IMR-90 (cell line): ENCODE data around the gene VWA8. TPM values are rescaled to one million over a fixed set of nuclear protein-coding genes. Genes with fewer than 3 reads are reported as not detected.

Experiments
- ATAC-seq: fragments of 200-7000 bp; cut with Tn5 transposase; 2 replicates; pipeline ENCODE4 v1.9.1; 2020; ENCODE audit warnings: low read depth, mild to moderate bottlenecking, moderate library complexity
- BruUV-seq: library from RNA; stranded (reverse); fragments of 400-500 nt; replicated peaks from 2 replicates; lab custom pipeline; 2021; lab: Mats Ljungman, UMichigan
- CTCF ChIA-PET: fragments of 300-600 bp; formaldehyde crosslinking; extraction: SDS; loops from one replicate; lab custom pipeline; 2021; ENCODE audit warnings: antibody characterized with exemption; lab: Yijun Ruan, JAX
- POLR2A ChIA-PET: fragments of 300-600 bp; sonication (Branson Sonifier 250); formaldehyde crosslinking; loops from one replicate; lab custom pipeline; 2022; ENCODE audit warnings: antibody characterized with exemption; ENCODE audit not compliant: unreplicated experiment; lab: Charles Lee
- DNase-seq: peaks from one replicate; pipeline ENCODE4 v3.0.0; 2013
- H2AFZ ChIP-seq: replicated peaks from 2 replicates; pipeline ENCODE3; 2013; ENCODE audit warnings: low read length, mild to moderate bottlenecking; ENCODE audit not compliant: poor library complexity
- H2AK5ac ChIP-seq: 2 replicates; pipeline ENCODE4 v1.6.1; 2013; ENCODE audit warnings: low read depth, low read length, inconsistent platforms
- H2AK9ac ChIP-seq: replicated peaks from 2 replicates; pipeline ENCODE3; 2013; ENCODE audit warnings: mild to moderate bottlenecking, low read depth, low read length, moderate library complexity; ENCODE audit not compliant: poor library complexity
- H2BK120ac ChIP-seq: 2 replicates; pipeline ENCODE4 v1.6.1; 2013; ENCODE audit warnings: low read depth, low read length, inconsistent platforms
- H2BK15ac ChIP-seq: 3 replicates; pipeline ENCODE4 v1.6.1; 2013; ENCODE audit warnings: low read depth, low read length, inconsistent platforms
- H2BK20ac ChIP-seq: 2 replicates; pipeline ENCODE4 v1.6.1; 2013; ENCODE audit warnings: low read depth, mild to moderate bottlenecking, inconsistent platforms, low read length, moderate library complexity
- H2BK5ac ChIP-seq: 2 replicates; pipeline ENCODE4 v1.6.1; 2013; ENCODE audit warnings: mild to moderate bottlenecking, low read depth, low read length, inconsistent platforms; ENCODE audit not compliant: poor library complexity, severe bottlenecking
- H3K14ac ChIP-seq: replicated peaks from 2 replicates; pipeline ENCODE4 v1.6.1; 2013; ENCODE audit warnings: low read depth, low read length, inconsistent platforms
- H3K18ac ChIP-seq: 2 replicates; pipeline ENCODE4 v1.6.1; 2013; ENCODE audit warnings: low read depth, low read length, control low read depth
- H3K23ac ChIP-seq: 2 replicates; pipeline ENCODE4 v1.6.1; 2013; ENCODE audit warnings: low read depth, low read length, inconsistent platforms
- H3K27ac ChIP-seq: 2 replicates; pipeline ENCODE4 v1.5.1; 2013; ENCODE audit warnings: mild to moderate bottlenecking, control low read depth, low read length; ENCODE audit not compliant: insufficient read depth
- H3K27me3 ChIP-seq: 2 replicates; pipeline ENCODE4 v1.6.1; 2013; ENCODE audit warnings: low read length; ENCODE audit not compliant: control insufficient read depth, insufficient read depth
- H3K36me3 ChIP-seq: 2 replicates; pipeline ENCODE4 v1.6.1; 2013; ENCODE audit warnings: low read length, mixed read lengths; ENCODE audit not compliant: control insufficient read depth, insufficient read depth
- H3K4ac ChIP-seq: 2 replicates; pipeline ENCODE4 v1.6.1; 2013; ENCODE audit warnings: low read depth, low read length, inconsistent platforms
- H3K4me1 ChIP-seq: 2 replicates; pipeline ENCODE4 v1.6.1; 2013; ENCODE audit warnings: low read length, mixed read lengths; ENCODE audit not compliant: control insufficient read depth, insufficient read depth
- H3K4me2 ChIP-seq: 2 replicates; pipeline ENCODE4 v1.6.1; 2013; ENCODE audit warnings: low read depth, mild to moderate bottlenecking, control low read depth, low read length, moderate library complexity
- H3K4me3 ChIP-seq: 2 replicates; pipeline ENCODE4 v1.5.1; 2013; ENCODE audit warnings: low read depth, mild to moderate bottlenecking, control low read depth, low read length, moderate library complexity; ENCODE audit not compliant: insufficient read depth
- H3K56ac ChIP-seq: 2 replicates; pipeline ENCODE4 v1.6.1; 2013; ENCODE audit warnings: low read length, inconsistent platforms; ENCODE audit not compliant: insufficient read depth; ENCODE audit errors: extremely low read depth
- H3K79me1 ChIP-seq, 2 experiments: 2 replicates each; pipeline ENCODE4 v1.6.1; 2013; ENCODE audit warnings: low read length in 2 of 2, inconsistent platforms in 1 of 2, low read depth in 1 of 2
- H3K9ac ChIP-seq: 2 replicates; pipeline ENCODE4 v1.6.1; 2013; ENCODE audit warnings: low read depth, low read length, control low read depth
- H3K9me1 ChIP-seq: 2 replicates; pipeline ENCODE4 v1.6.1; 2013; ENCODE audit warnings: low read length, inconsistent platforms; ENCODE audit not compliant: insufficient read depth
- H3K9me3 ChIP-seq: 2 replicates; pipeline ENCODE4 v1.6.1; 2013; ENCODE audit warnings: low read length; ENCODE audit not compliant: control insufficient read depth, insufficient read depth
- H4K20me1 ChIP-seq: 2 replicates; pipeline ENCODE4 v1.6.1; 2013; ENCODE audit warnings: low read length, inconsistent platforms; ENCODE audit not compliant: insufficient read depth
- H4K5ac ChIP-seq: 2 replicates; pipeline ENCODE4 v1.6.1; 2013; ENCODE audit warnings: mild to moderate bottlenecking, low read depth, low read length, control low read depth
- H4K8ac ChIP-seq, 2 experiments: 2 replicates each; pipeline ENCODE4 v1.6.1; 2013; ENCODE audit warnings: low read depth in 2 of 2, low read length in 2 of 2, control low read depth in 1 of 2, inconsistent platforms in 1 of 2
- H4K91ac ChIP-seq: 2 replicates; pipeline ENCODE4 v1.6.1; 2013; ENCODE audit warnings: low read depth, low read length, inconsistent platforms; ENCODE audit not compliant: insufficient read depth
- BHLHE40 ChIP-seq: fragments of 150-350 bp; IDR thresholded peaks from 2 replicates; pipeline ENCODE4 v1.6.1; 2016; ENCODE audit warnings: mild to moderate bottlenecking, low read depth, low read length
- CEBPB ChIP-seq: IDR thresholded peaks from 2 replicates; pipeline ENCODE4 v1.6.1; 2012; ENCODE audit warnings: low read depth, low read length, improper control_type of control experiment
- CHD1 ChIP-seq: IDR thresholded peaks from 2 replicates; pipeline ENCODE4 v1.6.1; 2012; ENCODE audit warnings: low read depth, low read length, improper control_type of control experiment
- CTCF ChIP-seq: conservative IDR thresholded peaks from 2 replicates; pipeline ENCODE4 v1.5.1; 2012; ENCODE audit warnings: mild to moderate bottlenecking, low read depth, low read length, improper control_type of control experiment
- ELK1 ChIP-seq: fragments of 150-350 bp; IDR thresholded peaks from 2 replicates; pipeline ENCODE4 v1.6.1; 2016; ENCODE audit warnings: low read depth, mild to moderate bottlenecking, low read length, moderate library complexity, borderline replicate concordance
- FOS ChIP-seq: fragments of 150-350 bp; IDR thresholded peaks from 2 replicates; pipeline ENCODE4 v1.6.1; 2016; ENCODE audit warnings: low read depth, low read length
- MAFK ChIP-seq: IDR thresholded peaks from 2 replicates; pipeline ENCODE4 v1.6.1; 2012; ENCODE audit warnings: low read depth, low read length, improper control_type of control experiment
- MAZ ChIP-seq: IDR thresholded peaks from 2 replicates; pipeline ENCODE4 v1.6.1; 2012; ENCODE audit warnings: low read depth, mild to moderate bottlenecking, low read length, improper control_type of control experiment, moderate library complexity, borderline replicate concordance
- MXI1 ChIP-seq: IDR thresholded peaks from 2 replicates; pipeline ENCODE4 v1.6.1; 2012; ENCODE audit warnings: low read depth, mild to moderate bottlenecking, low read length, moderate library complexity, borderline replicate concordance
- NFE2L2 ChIP-seq: fragments of 150-350 bp; IDR thresholded peaks from 2 replicates; pipeline ENCODE4 v1.6.1; 2016; ENCODE audit warnings: low read depth, mild to moderate bottlenecking, low read length
- POLR2A ChIP-seq: IDR thresholded peaks from 2 replicates; pipeline ENCODE4 v1.6.1; 2012; ENCODE audit warnings: mild to moderate bottlenecking, low read depth, low read length
- RAD21 ChIP-seq: IDR thresholded peaks from 2 replicates; pipeline ENCODE4 v1.6.1; 2012; ENCODE audit warnings: low read length, improper control_type of control experiment
- RCOR1 ChIP-seq: IDR thresholded peaks from 2 replicates; pipeline ENCODE4 v1.6.1; 2012; ENCODE audit warnings: mild to moderate bottlenecking, low read length, improper control_type of control experiment; ENCODE audit not compliant: insufficient replicate concordance
- RFX5 ChIP-seq: IDR thresholded peaks from 2 replicates; pipeline ENCODE4 v1.8.0; 2012; ENCODE audit warnings: low read depth, mild to moderate bottlenecking, low read length, moderate library complexity
- SMC3 ChIP-seq: fragments of 150-350 bp; IDR thresholded peaks from 2 replicates; pipeline ENCODE4 v1.6.1; 2016; ENCODE audit warnings: low read depth, mild to moderate bottlenecking, antibody characterized with exemption, low read length, moderate library complexity
- USF2 ChIP-seq: fragments of 150-350 bp; IDR thresholded peaks from 2 replicates; pipeline ENCODE4 v1.6.1; 2017; ENCODE audit warnings: mild to moderate bottlenecking, antibody characterized with exemption, low read length, low read depth
- whole genome bisulfite sequencing, 2 experiments: methylation state at CpG; one replicate each; pipeline versions ENCODE4 v1.1.5 to v1.1.7; 2013; ENCODE audit warnings: missing lambda C conversion rate in 2 of 2; ENCODE audit not compliant: insufficient read length in 1 of 2; ENCODE audit errors: extremely low coverage in 2 of 2; 5-methylcytosine and 5-hydroxymethylcytosine counted together
- dilution Hi-C: fragments of 300-500 bp; cut with HindIII; formaldehyde crosslinking; loops from one replicate; pipeline ENCODE4 v1.14.3; 2018; ENCODE audit warnings: low sequenced_read_pairs; ENCODE audit not compliant: unreplicated experiment
- in situ Hi-C: fragments of 300-500 bp; cut with MboI; formaldehyde crosslinking; loops from 3 replicates; pipeline ENCODE4 v1.14.3; 2019; ENCODE audit warnings: low sequenced_read_pairs, inconsistent platforms, mixed read lengths
- intact Hi-C: fragments of 100-400 bp; cut with micrococcal nuclease; formaldehyde crosslinking; loops from 2 replicates; pipeline ENCODE4 v1.10.0; 2022
- polyA plus RNA-seq, 3 experiments: library from polyadenylated mRNA; depleted of rRNA; stranded (reverse); fragments of >200 nt; gene quantifications; 2 replicates each; pipeline ENCODE4 v1.2.3, GENCODE V29; 2012; ENCODE audit warnings: low replicate concordance in 1 of 3
- total RNA-seq: library from RNA; depleted of rRNA; stranded (reverse); fragments of >200 nt; gene quantifications from 2 replicates; pipeline ENCODE4 v1.2.3, GENCODE V29; 2012

The VWA8 gene
- total and polyA plus RNA-seq, 2 of the 4 experiments (the other 2 are of a cell fraction): 5.9 to 18.3 TPM

GRCh38 chr13:41634407-41634806 lies 326.5 kb downstream of the VWA8 start:
- no peak overlapping the region for H3K4me2 ChIP-seq
- peaks cover 36% of the 10 kb centered on the region for H3K4me1 ChIP-seq
- ChIA-PET CTCF (interaction anchor here (0.7 to 0.9 kb wide), 3 partner anchors 69 to 174 kb away, joined by 3 to 7 read pairs (median 6); no protein-coding TSS in a partner anchor), POLR2A (interaction anchor here (0.7 kb wide), 1 partner anchor 173 kb away, joined by 6 read pairs; no protein-coding TSS in a partner anchor)
- DNase-seq: no peak
- H2BK20ac ChIP-seq: peak overlapping the region; percentile 77; the same call in 1 of the 2 replicates
- H2AFZ ChIP-seq: no peak overlapping the region
- peaks cover 3% of the 10 kb centered on the region; the same call in 1 of the 2 replicates for H4K20me1 ChIP-seq
- H3K36me3 ChIP-seq: no peaks in the 10 kb centered on the region
- peak overlapping the region; percentile 88 for H3K18ac ChIP-seq
- peak overlapping the region; percentile 96 for H2BK120ac ChIP-seq
- TF ChIP-seq ELK1: no peak
- TF ChIP-seq FOS: no peak
- no peak for TF ChIP-seq BHLHE40
- TF ChIP-seq RAD21: no peak
- no peak for TF ChIP-seq MXI1
- TF ChIP-seq SMC3: no peak
- no peak for TF ChIP-seq NFE2L2
- no peak for TF ChIP-seq RCOR1
- TF ChIP-seq POLR2A: no peak
- TF ChIP-seq CTCF: no peak
- no peak for TF ChIP-seq CEBPB
- no peak for TF ChIP-seq MAFK
- TF ChIP-seq RFX5: no peak
- TF ChIP-seq MAZ: no peak
- TF ChIP-seq CHD1: no peak
- no peak for TF ChIP-seq USF2
- no TSS peak for BruUV-seq
- peak overlapping the region; percentile 90 for H4K91ac ChIP-seq
- H3K4ac ChIP-seq: peak overlapping the region; percentile 93
- peak overlapping the region; percentile 51 for H3K9ac ChIP-seq
- H2AK5ac ChIP-seq: peak overlapping the region; percentile 98
- peaks cover 4 to 6% of the 10 kb centered on the region in 2 experiments; a peak in 3 of 4 replicates for H3K79me1 ChIP-seq
- no peaks in the 10 kb centered on the region for H3K27me3 ChIP-seq
- peaks cover 27% of the 10 kb centered on the region for H3K9me1 ChIP-seq
- peak overlapping the region; percentile 47; the same call in 1 of the 2 replicates for H3K23ac ChIP-seq
- peak overlapping the region; percentile 56 for H3K14ac ChIP-seq
- peak overlapping the region; percentile 99 for H2BK15ac ChIP-seq
- ATAC-seq: no peak
- in situ Hi-C loops: loop anchor here (25.0 kb wide), 1 partner anchor 172 kb away; the partner anchor contains the start of gene RGCC
- dilution Hi-C loops: no loop called here
- intact Hi-C loops: no loop called here
- no peak overlapping the region for H3K56ac ChIP-seq
- no peak overlapping the region for H2AK9ac ChIP-seq
- H4K8ac ChIP-seq: peak overlapping the region; percentile 41 to 78
- peak overlapping the region; percentile 68 for H2BK5ac ChIP-seq
- peak overlapping the region; percentile 85; the same call in 1 of the 2 replicates for H3K27ac ChIP-seq
- WGBS, 2 experiments: 10 to 100% methylated on average over 1 of the region's 3 CpGs
- H3K9me3 ChIP-seq: no peaks in the 10 kb centered on the region
- no peak overlapping the region for H3K4me3 ChIP-seq
- peak overlapping the region; percentile 93 for H4K5ac ChIP-seq
